HepG2 (cell line): ENCODE measurements around the gene LRRC3. TPM values are rescaled to one million over a fixed set of nuclear protein-coding genes. Genes with fewer than 3 reads are reported as not detected.

Experiments
- BRCA1 ChIP-seq: sonication (generic); formaldehyde crosslinking; IDR thresholded peaks from 2 replicates; pipeline ENCODE4 v1.4.0; 2020; ENCODE audit warnings: missing genetic modification reagents
- CCDC6 ChIP-seq: sonication (generic); formaldehyde crosslinking; IDR thresholded peaks from 2 replicates; pipeline ENCODE4 v1.8.1; 2022; ENCODE audit warnings: mild to moderate bottlenecking, missing genetic modification reagents, moderate library complexity
- ETV6 ChIP-seq: sonication (generic); formaldehyde crosslinking; conservative IDR thresholded peaks from 2 replicates; pipeline ENCODE4 v1.4.0; 2020; ENCODE audit warnings: missing genetic modification reagents
- FOXK2 ChIP-seq: fragments of 450-650 bp; IDR thresholded peaks from 2 replicates; pipeline ENCODE4 v1.6.1; 2016
- GTF3A ChIP-seq: sonication (generic); formaldehyde crosslinking; conservative IDR thresholded peaks from 2 replicates; pipeline ENCODE4 v1.4.0; 2020; ENCODE audit warnings: mild to moderate bottlenecking, missing genetic modification reagents
- KAT8 ChIP-seq: IDR thresholded peaks from 2 replicates; pipeline ENCODE4 v1.6.1; 2016; ENCODE audit warnings: missing genetic modification reagents, missing compliant biosample characterization
- KLF16 ChIP-seq, 2 experiments: sonication (generic) in 1 of 2; formaldehyde crosslinking in 1 of 2; IDR thresholded peaks; 2 replicates each; pipeline versions ENCODE4 v1.6.1 to v1.8.0; 2016 to 2023; ENCODE audit warnings: missing genetic modification reagents in 2 of 2, missing compliant biosample characterization in 1 of 2
- ZNF138 ChIP-seq: sonication (generic); formaldehyde crosslinking; IDR thresholded peaks from 2 replicates; pipeline ENCODE4 v1.5.0; 2020; ENCODE audit warnings: mild to moderate bottlenecking, low read depth, missing genetic modification reagents
- ZSCAN22 ChIP-seq: sonication (generic); formaldehyde crosslinking; IDR thresholded peaks from 2 replicates; pipeline ENCODE4 v1.4.0; 2020; ENCODE audit warnings: mild to moderate bottlenecking, missing genetic modification reagents
- polyA plus RNA-seq, 8 experiments: library from polyadenylated mRNA; depleted of rRNA in 3 of 8; stranded (reverse) in 7 of 8; unstranded in 1 of 8; fragments of >200 nt; fragmentation: Illumina TruSeq in 4 of 8; extraction: Trizol in 4 of 8; gene quantifications; 2 replicates each; pipeline versions ENCODE4 v1.2.1 to v1.2.3, GENCODE V29; 2011 to 2016; ENCODE audit warnings: low read depth in 4 of 8, missing spikeins in 1 of 8, mixed read lengths in 1 of 8; ENCODE audit not compliant: insufficient read depth in 1 of 8
- total RNA-seq, 5 experiments: library from RNA; depleted of rRNA; stranded (reverse); fragments of >200 nt; fragmentation: Illumina TruSeq; extraction: Trizol; gene quantifications; 2 replicates each; pipeline ENCODE4 v1.2.3, GENCODE V29; 2016; ENCODE audit warnings: low read depth in 1 of 5
- TF ChIP-seq, protein P1 (sequence below): sonication (generic); formaldehyde crosslinking; IDR thresholded peaks from one replicate; pipeline ENCODE4 v1.5.1; 2020; ENCODE audit warnings: mild to moderate bottlenecking, missing genetic modification reagents; ENCODE audit errors: not compliant biosample characterization
- TF ChIP-seq, protein P2 (sequence below): sonication (generic); formaldehyde crosslinking; IDR thresholded peaks from 2 replicates; pipeline ENCODE4 v1.4.0; 2020; ENCODE audit warnings: missing genetic modification reagents, borderline replicate concordance
- TF ChIP-seq, protein P3 (sequence below): sonication (generic); formaldehyde crosslinking; IDR thresholded peaks from 2 replicates; pipeline ENCODE4 v1.9.0; 2021; ENCODE audit warnings: missing genetic modification reagents, mild to moderate bottlenecking, borderline replicate concordance

The LRRC3 gene
- total and polyA plus RNA-seq, 2 of the 13 experiments (the other 11 are each of a cell fraction or from before 2014, with no cell fraction given) = 4.8 to 16.5 TPM

DNA sequence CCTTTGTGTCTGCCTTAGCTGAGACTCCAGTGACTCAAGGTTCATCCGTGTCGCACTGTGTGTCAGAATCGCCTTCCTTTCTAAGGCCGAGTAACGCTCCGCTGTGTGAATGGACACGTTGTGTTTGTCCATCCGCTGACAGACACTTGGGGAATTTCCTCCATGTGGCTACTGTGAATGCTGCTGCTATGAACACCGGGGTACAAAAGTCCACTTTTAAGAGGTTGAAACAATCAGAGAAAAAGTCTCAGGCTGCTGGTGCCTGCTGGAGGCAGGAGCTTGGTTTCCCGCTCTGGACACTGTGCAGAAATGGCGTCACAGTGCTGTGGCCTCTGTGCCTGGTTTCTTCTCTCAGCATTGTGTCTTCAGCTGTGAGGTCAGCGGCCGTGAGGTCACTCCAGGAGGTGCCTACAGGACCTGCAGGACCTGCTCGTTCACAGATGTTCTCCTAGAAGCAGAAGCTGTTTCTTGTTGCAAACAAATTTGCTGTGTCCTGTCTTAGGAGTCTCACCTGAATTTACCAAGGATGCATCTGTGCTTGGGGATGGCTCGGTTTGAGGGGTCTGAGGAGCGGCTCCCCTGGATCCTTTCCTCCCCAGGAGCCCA is 50.5 kb downstream of the LRRC3 start (continued):
- TF ChIP-seq, protein P1, sequence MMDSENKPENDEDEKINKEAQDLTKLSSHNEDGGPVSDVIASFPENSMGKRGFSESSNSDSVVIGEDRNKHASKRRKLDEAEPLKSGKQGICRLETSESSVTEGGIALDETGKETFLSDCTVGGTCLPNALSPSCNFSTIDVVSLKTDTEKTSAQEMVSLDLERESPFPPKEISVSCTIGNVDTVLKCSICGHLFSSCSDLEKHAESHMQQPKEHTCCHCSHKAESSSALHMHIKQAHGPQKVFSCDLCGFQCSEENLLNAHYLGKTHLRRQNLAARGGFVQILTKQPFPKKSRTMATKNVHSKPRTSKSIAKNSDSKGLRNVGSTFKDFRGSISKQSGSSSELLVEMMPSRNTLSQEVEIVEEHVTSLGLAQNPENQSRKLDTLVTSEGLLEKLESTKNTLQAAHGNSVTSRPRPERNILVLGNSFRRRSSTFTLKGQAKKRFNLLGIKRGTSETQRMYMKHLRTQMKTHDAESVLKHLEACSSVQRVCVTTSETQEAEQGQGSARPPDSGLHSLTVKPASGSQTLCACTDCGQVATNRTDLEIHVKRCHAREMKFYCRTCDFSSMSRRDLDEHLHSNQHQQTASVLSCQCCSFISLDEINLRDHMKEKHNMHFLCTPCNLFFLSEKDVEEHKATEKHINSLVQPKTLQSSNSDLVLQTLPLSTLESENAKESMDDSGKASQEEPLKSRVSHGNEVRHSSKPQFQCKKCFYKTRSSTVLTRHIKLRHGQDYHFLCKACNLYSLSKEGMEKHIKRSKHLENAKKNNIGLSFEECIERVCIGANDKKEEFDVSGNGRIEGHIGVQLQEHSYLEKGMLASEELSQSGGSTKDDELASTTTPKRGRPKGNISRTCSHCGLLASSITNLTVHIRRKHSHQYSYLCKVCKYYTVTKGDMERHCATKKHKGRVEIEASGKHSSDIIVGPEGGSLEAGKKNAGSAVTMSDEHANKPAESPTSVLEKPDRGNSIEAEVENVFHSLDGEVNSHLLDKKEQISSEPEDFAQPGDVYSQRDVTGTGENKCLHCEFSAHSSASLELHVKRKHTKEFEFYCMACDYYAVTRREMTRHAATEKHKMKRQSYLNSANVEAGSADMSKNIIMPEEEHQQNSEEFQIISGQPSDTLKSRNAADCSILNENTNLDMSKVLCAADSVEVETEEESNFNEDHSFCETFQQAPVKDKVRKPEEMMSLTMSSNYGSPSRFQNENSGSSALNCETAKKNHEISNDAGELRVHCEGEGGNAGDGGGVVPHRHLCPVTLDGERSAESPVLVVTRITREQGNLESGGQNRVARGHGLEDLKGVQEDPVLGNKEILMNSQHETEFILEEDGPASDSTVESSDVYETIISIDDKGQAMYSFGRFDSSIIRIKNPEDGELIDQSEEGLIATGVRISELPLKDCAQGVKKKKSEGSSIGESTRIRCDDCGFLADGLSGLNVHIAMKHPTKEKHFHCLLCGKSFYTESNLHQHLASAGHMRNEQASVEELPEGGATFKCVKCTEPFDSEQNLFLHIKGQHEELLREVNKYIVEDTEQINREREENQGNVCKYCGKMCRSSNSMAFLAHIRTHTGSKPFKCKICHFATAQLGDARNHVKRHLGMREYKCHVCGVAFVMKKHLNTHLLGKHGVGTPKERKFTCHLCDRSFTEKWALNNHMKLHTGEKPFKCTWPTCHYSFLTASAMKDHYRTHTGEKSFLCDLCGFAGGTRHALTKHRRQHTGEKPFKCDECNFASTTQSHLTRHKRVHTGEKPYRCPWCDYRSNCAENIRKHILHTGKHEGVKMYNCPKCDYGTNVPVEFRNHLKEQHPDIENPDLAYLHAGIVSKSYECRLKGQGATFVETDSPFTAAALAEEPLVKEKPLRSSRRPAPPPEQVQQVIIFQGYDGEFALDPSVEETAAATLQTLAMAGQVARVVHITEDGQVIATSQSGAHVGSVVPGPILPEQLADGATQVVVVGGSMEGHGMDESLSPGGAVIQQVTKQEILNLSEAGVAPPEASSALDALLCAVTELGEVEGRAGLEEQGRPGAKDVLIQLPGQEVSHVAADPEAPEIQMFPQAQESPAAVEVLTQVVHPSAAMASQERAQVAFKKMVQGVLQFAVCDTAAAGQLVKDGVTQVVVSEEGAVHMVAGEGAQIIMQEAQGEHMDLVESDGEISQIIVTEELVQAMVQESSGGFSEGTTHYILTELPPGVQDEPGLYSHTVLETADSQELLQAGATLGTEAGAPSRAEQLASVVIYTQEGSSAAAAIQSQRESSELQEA = no peak
- TF ChIP-seq GTF3A = no peak
- peak; percentile 42 for TF ChIP-seq KAT8 (CRISPR knock-in tag)
- TF ChIP-seq ZSCAN22 (CRISPR knock-in tag) = 0 out of 2 replicates have a peak, but pooled peaks have one; percentile 41
- TF ChIP-seq ZNF138 (CRISPR knock-in tag) = 0 out of 2 replicates have a peak, but pooled peaks have one; percentile 37
- no peak for TF ChIP-seq BRCA1 (CRISPR knock-in tag)
- peak in 1 of 2 experiments; percentile 72; a peak in 2 of 4 replicates for TF ChIP-seq KLF16 (CRISPR knock-in tag; IDR thresholded peaks at IDR 0.05)
- TF ChIP-seq, protein P2, sequence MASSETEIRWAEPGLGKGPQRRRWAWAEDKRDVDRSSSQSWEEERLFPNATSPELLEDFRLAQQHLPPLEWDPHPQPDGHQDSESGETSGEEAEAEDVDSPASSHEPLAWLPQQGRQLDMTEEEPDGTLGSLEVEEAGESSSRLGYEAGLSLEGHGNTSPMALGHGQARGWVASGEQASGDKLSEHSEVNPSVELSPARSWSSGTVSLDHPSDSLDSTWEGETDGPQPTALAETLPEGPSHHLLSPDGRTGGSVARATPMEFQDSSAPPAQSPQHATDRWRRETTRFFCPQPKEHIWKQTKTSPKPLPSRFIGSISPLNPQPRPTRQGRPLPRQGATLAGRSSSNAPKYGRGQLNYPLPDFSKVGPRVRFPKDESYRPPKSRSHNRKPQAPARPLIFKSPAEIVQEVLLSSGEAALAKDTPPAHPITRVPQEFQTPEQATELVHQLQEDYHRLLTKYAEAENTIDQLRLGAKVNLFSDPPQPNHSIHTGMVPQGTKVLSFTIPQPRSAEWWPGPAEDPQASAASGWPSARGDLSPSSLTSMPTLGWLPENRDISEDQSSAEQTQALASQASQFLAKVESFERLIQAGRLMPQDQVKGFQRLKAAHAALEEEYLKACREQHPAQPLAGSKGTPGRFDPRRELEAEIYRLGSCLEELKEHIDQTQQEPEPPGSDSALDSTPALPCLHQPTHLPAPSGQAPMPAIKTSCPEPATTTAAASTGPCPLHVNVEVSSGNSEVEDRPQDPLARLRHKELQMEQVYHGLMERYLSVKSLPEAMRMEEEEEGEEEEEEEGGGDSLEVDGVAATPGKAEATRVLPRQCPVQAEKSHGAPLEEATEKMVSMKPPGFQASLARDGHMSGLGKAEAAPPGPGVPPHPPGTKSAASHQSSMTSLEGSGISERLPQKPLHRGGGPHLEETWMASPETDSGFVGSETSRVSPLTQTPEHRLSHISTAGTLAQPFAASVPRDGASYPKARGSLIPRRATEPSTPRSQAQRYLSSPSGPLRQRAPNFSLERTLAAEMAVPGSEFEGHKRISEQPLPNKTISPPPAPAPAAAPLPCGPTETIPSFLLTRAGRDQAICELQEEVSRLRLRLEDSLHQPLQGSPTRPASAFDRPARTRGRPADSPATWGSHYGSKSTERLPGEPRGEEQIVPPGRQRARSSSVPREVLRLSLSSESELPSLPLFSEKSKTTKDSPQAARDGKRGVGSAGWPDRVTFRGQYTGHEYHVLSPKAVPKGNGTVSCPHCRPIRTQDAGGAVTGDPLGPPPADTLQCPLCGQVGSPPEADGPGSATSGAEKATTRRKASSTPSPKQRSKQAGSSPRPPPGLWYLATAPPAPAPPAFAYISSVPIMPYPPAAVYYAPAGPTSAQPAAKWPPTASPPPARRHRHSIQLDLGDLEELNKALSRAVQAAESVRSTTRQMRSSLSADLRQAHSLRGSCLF (CRISPR knock-in tag) = no peak; the same call in 1 of the 2 replicates
- peak; percentile 69; the same call in 1 of the 2 replicates for TF ChIP-seq FOXK2
- TF ChIP-seq CCDC6 (CRISPR knock-in tag) = peak; percentile 75; the same call in 1 of the 2 replicates
- TF ChIP-seq ETV6 (CRISPR knock-in tag) = no peak; the same call in 1 of the 2 replicates
- TF ChIP-seq, protein P3, sequence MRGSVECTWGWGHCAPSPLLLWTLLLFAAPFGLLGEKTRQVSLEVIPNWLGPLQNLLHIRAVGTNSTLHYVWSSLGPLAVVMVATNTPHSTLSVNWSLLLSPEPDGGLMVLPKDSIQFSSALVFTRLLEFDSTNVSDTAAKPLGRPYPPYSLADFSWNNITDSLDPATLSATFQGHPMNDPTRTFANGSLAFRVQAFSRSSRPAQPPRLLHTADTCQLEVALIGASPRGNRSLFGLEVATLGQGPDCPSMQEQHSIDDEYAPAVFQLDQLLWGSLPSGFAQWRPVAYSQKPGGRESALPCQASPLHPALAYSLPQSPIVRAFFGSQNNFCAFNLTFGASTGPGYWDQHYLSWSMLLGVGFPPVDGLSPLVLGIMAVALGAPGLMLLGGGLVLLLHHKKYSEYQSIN (CRISPR knock-in tag) = no peak
